D341Med (cell line): Measurements from ENCODE around the gene IFITM2.
"Not testable (repeated sequence)": the region's sequence is repeated elsewhere in the genome, so short reads cannot be mapped to it uniquely, and the experiment has no call there.

Source experiments
- DNase-seq: peaks from one replicate; pipeline ENCODE4 v3.0.0; 2012; ENCODE audit warnings: low spot score

The IFITM2 gene

GRCh38 chr11:308740-309665, 1.4 kb downstream of the IFITM2 start:
- not testable (repeated sequence) for DNase-seq

GRCh38 chr11:309979-310572, 2.5 kb downstream of the IFITM2 start:
- not testable (repeated sequence) for DNase-seq

- DNase-seq: not testable (repeated sequence)
Measured at GRCh38 chr11:311013-311748, 3.6 kb downstream of the IFITM2 start.

GRCh38 chr11:312092-312816, 4.6 kb downstream of the IFITM2 start:
- DNase-seq: no peak

- DNase-seq: no peak
Measured at GRCh38 chr11:313304-313786, 5.7 kb downstream of the IFITM2 start.

- no peak for DNase-seq
Measured at GRCh38 chr11:313787-314553, 6.4 kb downstream of the IFITM2 start, which contains the start of gene IFITM1. Gene IFITM1 (plus strand): TSS chr11:314040. CDS start chr11:314171, 131 bp downstream.

- not testable (repeated sequence) for DNase-seq
Measured at GRCh38 chr11:314554-314875, 6.9 kb downstream of the IFITM2 start.

- no peak for DNase-seq
Measured at GRCh38 chr11:315051-315481, 7.5 kb downstream of the IFITM2 start.

- no peak for DNase-seq
Measured at GRCh38 chr11:315516-315994, 7.9 kb downstream of the IFITM2 start.

GRCh38 chr11:316031-316701, 8.6 kb downstream of the IFITM2 start:
- peak; percentile 24 for DNase-seq

- peak; percentile 12 for DNase-seq
Measured at GRCh38 chr11:316891-317301, 9.3 kb downstream of the IFITM2 start.

GRCh38 chr11:317668-318404, 10.2 kb downstream of the IFITM2 start:
- peak; percentile 3 for DNase-seq

GRCh38 chr11:318405-319120, 10.9 kb downstream of the IFITM2 start:
- DNase-seq: not testable (repeated sequence)

- peak; percentile 3 for DNase-seq
Measured at GRCh38 chr11:319121-319887, 11.7 kb downstream of the IFITM2 start.

- not testable (repeated sequence) for DNase-seq
Measured at GRCh38 chr11:319888-320273, 12.3 kb downstream of the IFITM2 start.

GRCh38 chr11:324156-324555, 16.5 kb downstream of the IFITM2 start:
- DNase-seq: peak; percentile 14

GRCh38 chr11:324593-325517, 17.2 kb downstream of the IFITM2 start:
- not testable (repeated sequence) for DNase-seq
